ENCODE results near the gene TNP1. TPM values are rescaled to one million over a fixed set of nuclear protein-coding genes. Genes with fewer than 3 reads are reported as not detected.

Gene TNP1
- total RNA-seq, 4 donors from 2014 or later: not detected

DNA sequence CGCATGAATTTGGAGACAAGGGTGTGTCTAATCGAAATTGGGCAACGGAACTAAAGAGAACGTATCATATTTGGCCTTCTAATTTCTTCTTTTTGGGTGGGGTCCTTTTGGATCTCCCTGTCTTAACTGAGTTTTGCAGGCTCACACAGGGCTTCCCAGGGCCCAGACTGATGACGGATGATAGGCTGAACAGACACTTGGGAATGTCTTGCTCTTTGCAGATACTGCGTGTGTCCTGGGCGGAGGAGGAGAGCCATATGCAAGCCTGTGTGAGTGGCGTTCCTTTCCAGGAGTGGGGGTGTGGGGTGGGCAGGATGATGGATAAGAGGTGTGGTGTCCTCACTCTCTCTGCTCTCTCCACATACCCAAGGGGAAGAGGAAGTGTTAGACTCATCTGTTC is 40.1 kb downstream of the TNP1 start:
- no peaks in the 10 kb centered on the region for H3K4me1 ChIP-seq
- no peaks in the 10 kb centered on the region for H3K36me3 ChIP-seq
- no peaks in the 10 kb centered on the region for H3K9me3 ChIP-seq
- H3K27ac ChIP-seq: no peak overlapping the region
- no peak overlapping the region for H3K4me3 ChIP-seq
- no peak for DNase-seq
- intact Hi-C loops (cut with DNase I; ENCODE audit: low total_unique reads): no loop called here
- H3K27me3 ChIP-seq: no peaks in the 10 kb centered on the region
- TF ChIP-seq, protein P1, sequence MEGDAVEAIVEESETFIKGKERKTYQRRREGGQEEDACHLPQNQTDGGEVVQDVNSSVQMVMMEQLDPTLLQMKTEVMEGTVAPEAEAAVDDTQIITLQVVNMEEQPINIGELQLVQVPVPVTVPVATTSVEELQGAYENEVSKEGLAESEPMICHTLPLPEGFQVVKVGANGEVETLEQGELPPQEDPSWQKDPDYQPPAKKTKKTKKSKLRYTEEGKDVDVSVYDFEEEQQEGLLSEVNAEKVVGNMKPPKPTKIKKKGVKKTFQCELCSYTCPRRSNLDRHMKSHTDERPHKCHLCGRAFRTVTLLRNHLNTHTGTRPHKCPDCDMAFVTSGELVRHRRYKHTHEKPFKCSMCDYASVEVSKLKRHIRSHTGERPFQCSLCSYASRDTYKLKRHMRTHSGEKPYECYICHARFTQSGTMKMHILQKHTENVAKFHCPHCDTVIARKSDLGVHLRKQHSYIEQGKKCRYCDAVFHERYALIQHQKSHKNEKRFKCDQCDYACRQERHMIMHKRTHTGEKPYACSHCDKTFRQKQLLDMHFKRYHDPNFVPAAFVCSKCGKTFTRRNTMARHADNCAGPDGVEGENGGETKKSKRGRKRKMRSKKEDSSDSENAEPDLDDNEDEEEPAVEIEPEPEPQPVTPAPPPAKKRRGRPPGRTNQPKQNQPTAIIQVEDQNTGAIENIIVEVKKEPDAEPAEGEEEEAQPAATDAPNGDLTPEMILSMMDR (IDR thresholded peaks at IDR 0.05): no peak
- no peak for TF ChIP-seq POLR2A (IDR thresholded peaks at IDR 0.05)

DNA sequence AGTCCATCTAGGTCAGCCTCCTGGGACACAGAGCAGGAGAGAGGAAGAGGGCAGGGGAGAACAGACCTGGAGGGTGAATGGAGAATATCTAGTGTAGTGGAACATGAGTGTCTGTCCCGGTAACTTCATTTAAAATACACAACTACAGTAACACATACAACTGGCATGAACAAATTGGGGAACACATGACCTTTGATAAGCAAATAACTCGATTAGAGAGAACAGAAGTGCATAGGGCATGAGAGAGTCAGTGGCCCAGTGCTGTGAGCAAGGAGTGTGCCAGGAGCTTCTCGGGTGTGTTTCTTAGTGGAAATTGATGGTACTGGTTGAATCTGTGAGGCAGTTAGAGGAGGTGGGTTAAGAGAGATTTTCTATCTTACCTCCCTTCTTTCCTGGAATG is 40.8 kb downstream of the TNP1 start:
- Histone ChIP-seq H3K9me3 (no peaks in the 10 kb centered on the region), H3K4me1 (no peaks in the 10 kb centered on the region), H3K27ac (no peak overlapping the region), H3K36me3 (no peaks in the 10 kb centered on the region), H3K4me3 (no peak overlapping the region), H3K27me3 (no peaks in the 10 kb centered on the region)
- DNase-seq: no peak
- intact Hi-C loops (cut with DNase I; ENCODE audit: low total_unique reads): no loop called here
- TF ChIP-seq, protein P1 (IDR thresholded peaks at IDR 0.05): no peak
- TF ChIP-seq POLR2A (IDR thresholded peaks at IDR 0.05): no peak

DNA sequence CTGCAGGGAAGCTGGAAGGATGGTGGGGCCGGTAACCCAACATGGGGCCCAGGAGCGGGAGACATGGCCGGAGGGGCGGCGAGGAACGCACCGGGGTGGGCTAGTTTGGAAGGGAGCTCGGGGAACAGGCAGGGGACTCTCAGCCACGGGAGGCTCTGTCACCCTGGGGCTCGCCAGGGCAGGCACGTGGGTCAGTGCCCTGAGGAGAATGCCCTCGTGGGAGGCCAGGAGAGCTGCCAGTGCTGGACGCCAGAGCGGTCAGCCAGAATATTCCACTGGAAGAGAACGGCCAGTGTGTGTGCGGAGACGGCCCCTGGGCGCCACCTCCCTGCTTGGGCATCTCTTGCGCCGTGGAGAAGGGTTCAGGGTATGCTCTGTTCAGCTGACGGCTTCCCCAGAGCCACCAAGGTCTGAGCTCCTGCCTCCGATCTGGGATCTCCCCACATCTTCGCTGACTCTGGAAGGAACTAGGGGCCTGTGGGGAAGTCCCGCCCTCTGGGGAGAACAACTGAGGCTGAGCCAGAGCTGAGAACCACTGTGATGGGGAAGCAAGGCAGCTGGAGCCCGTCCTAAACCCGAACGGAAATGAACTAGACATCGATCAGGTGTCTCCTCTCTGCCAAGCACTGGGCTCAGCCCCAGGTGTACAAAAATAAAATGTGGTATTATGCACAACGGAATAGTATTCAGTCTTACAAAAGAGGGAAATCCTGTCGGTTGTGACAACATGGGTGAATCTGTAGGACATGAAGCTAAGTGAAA is 49.3 kb downstream of the TNP1 start:
- no peaks in the 10 kb centered on the region for H3K27me3 ChIP-seq
- H3K4me1 ChIP-seq: no peaks in the 10 kb centered on the region
- DNase-seq: no peak
- H3K4me3 ChIP-seq: no peak overlapping the region
- no peak for TF ChIP-seq POLR2A (IDR thresholded peaks at IDR 0.05)
- TF ChIP-seq, protein P1 (IDR thresholded peaks at IDR 0.05): no peak
- H3K27ac ChIP-seq: no peak overlapping the region
- H3K9me3 ChIP-seq: no peaks in the 10 kb centered on the region
- H3K36me3 ChIP-seq: no peaks in the 10 kb centered on the region
- intact Hi-C loops (cut with DNase I; ENCODE audit: low total_unique reads): no loop called here

Other genes starting within 250 kb of the TNP1 start
- 100 to 1,000 TPM in 2 of 4 donors, 10 to 100 TPM in 2; 59.5 to 398 (median 102) TPM for gene IGFBP2, start 226.6 kb downstream of the TNP1 start, total RNA-seq
- 1,000 to 10,000 TPM in 1 of 4 donors, 100 to 1,000 TPM in 3; 480 to 2,812 (median 618) TPM for gene IGFBP5, start 164.5 kb downstream of the TNP1 start, total RNA-seq

Data from uterus (tissue), 4 donors.